CD4-positive, alpha-beta T cell treated with Interleukin-2 at 100 ng/mL for 4 hours (primary cell): ENCODE data around the gene PNMA8B.

Experiments used
- DNase-seq: peaks from one replicate; pipeline ENCODE4 v3.0.0-alpha.2; 2020; ENCODE audit warnings: low spot score

The PNMA8B gene

DNA sequence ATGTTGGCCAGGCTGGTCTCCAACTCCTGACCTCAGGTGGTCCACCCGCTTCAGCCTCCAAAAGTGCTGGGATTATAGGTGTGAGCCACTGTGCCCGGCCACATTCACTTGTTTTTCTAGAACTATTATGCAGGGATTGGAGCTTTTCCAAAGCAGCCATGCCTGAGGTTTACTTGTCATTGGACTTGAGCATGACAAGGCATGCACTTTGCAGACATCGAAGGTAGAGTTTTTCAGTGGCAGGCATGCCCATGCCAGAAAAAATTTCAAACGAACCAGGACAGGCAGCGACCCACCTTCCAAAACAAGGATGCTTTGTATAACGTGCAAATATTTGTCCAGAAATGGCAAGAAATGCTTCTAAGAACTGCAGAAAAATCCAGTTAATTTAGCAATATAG, 42.0 kb downstream of the PNMA8B start:
- no peak for DNase-seq

DNA sequence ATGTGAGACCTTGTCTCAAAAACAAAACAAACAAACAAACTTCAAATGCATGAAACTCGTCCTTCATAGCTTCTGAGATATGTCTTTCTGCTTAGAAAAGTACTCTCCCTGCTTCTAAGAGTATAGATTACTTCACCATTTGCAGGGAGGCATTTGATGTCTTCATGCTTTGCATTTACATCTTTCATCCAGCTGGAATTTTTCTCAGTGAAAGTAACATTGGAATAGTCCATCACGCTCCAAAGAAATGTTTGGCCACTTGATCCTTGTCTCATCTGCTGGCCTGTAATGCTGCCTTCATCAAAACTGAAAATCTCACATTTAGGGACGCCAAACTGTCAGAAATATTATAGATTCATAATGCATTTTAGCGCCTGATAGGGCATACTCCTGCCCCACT, 43.5 kb downstream of the PNMA8B start:
- DNase-seq: no peak

DNA sequence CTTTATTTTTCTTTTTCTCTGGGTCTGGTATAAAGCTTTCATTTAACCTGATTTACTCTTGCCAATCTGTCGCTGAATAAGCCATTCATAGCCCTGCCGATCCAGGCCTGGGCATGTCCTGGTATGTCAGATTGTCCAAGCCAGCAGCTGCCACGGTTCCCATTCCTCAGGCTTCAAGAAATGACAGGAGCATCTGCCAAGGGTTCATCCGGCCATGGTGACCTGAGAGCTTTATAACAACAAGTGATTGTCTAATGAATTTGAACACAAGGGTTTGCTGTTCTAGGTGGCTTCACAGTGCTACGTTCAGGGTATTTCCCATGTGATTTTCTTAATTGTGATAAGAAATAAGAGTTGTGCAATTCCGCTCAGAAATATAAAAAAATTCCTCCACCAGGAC, 44.3 kb downstream of the PNMA8B start:
- DNase-seq: no peak

DNA sequence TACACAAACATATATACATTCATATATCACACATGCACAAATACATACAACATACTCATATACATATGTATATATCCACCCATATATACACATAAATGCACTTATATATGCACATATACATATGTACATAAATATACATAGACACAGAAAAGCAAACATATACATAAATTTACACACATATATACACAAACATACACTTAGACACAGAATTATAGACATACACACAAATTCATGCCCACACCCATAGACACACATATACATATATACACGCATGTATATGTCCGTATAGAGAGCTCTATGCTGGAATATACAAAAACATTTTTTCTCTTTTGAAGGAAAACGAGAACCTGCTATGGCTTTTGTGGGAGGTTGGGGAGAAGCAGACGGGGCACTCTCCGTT, 44.9 kb downstream of the PNMA8B start:
- no peak for DNase-seq

DNA sequence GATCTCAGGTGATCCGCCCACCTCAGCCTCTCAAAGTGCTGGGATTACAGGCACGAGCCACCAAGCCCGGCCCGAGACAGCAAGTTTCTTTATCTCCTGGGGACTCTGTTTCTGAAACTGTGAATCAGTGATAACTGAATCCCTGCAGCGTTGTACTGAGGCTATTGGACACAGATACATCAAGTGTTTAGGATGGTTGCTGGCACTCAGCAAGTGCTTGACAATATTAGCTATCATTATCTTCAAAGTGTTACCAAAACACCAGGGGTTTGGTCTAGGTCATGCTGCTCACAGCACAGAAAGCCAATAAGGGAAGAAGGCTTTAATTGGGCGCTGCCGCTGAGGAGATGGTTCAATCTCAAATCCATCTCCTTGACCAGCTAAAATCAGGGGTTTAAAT, 46.4 kb downstream of the PNMA8B start:
- no peak for DNase-seq

DNA sequence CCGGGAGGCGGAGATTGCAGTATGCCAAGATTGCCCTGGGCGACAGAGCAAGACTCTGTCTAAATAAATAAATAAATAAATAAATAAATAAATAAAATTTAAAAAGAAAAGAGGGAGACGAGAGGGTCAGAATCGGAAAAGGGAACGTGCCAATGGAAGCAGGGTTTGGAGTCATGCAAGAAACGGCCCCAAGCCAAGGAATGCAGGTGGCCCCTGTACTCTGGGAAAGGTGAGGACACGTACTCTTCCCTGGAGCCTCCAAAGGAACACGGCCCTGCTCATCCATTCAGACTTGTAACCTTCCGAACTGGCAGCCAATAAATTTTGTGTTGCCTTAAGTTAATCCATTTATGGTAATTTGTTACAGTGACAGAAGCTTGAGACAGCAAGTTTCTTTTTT, 47.1 kb downstream of the PNMA8B start:
- DNase-seq: no peak

DNA sequence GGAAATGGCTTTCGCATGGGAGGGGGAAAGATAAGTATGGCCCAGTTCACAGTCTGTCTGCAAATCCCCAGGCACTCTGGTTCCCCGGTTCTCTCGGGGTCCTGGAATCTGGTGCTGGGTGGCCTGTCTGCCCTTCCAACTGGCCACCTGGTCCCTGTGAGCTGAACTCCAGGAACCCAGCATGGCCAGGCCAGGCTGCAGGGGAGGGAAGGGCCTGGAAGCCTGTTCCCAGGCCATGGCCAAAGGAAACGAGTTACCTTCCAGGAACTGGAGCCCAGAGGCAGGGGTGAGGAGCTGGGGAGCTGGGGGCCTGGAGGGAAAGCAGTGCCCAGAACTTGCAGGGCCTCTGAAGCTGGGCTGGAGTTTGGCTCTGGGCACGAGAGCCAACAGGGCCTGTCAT, 47.8 kb downstream of the PNMA8B start:
- no peak for DNase-seq

DNA sequence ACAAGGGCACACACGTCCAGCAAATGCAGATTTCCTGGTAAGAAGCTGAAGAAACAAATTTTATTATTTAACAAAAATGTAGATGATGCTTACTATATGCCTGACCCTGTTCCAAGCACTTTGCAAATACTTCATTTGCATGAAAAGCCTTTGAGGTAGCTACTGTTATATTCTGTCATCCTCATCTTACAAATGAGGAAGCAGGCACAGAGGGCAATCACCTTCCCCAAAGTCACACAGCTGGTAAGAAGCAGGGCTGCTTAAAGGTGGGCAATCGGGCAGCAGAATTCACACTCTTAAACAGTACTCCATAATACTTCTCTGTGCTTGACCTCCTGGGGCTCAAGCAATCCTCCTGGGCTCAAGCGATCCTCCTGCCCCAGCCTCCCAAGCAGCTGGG, 48.7 kb downstream of the PNMA8B start:
- no peak for DNase-seq

DNA sequence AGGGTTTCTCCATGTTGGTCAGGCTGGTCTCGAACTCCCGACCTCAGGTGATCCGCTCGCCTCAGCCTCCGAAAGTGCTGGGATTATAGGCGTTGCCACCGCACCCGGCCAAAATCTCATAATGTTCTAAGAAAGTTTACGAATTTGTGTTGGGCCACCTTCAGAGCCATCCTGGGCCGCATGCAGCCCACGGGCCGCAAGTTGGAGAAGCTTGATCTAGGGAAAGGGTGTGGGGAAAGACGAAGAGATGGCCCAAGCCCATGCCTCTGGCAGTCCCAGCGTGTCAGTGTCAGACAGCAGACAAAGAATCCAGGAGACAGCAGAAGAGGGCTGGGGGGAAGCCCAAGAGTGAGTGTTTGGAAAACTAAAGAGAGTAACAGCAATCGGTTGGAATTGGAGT, 49.6 kb downstream of the PNMA8B start:
- DNase-seq: no peak

DNA sequence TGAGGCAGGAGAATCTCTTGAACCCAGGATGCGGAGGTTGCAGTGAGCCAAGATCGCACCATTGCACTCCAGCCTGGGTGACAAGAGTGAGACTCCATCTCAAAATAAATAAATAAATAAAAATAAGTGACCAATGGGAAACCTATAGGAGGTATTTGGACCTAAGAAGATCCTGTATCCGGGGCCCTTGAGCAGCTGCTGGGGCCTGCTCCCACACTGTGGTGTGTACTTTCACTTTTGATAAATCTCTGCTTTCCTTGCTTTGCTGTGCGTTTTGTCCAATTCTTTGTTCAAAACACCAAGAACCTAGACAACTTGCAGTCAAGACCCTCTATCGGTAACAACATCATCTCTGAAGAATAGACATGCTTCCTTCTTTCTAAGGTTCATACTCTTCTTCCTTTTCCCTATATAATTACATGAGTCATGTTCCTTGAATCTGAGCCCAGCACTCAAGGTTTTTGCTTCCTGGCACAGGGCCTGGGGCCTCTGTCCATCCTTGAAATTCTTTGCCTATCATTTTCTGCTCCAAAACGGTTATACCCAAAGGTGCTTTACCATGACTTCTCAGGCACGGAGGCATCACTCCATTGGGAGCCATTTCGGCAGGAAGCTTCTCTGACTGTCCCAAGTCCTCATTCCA, 52.7 kb downstream of the PNMA8B start:
- DNase-seq: no peak

DNA sequence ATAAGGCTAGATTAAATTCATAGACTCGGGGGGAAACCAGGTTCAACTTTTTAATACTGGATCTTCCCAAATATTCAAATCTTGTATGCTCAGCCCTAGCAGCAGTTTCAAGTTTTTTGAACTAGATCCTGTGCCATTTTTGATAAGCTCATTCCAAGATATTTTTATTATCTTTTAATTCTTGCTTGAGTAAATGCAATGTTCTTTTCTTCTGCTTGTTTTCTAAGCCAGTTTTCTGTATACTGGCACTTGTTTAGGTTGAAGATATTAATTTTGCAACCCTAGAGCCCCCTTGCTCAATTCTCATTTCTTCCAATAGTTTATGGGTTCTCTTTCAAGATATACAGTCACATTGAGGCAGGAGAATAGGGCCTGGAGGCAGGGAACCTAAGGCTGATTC, 53.8 kb downstream of the PNMA8B start:
- no peak for DNase-seq
